Right lobe of liver (tissue), 4 donors: ENCODE measurements around the gene MPZL2.

Experiments used
- POLR2A ChIP-seq: fragments of 450-650 bp; IDR thresholded peaks from one replicate; pipeline ENCODE4 v1.6.1; 2017; ENCODE audit warnings: antibody characterized with exemption, mild to moderate bottlenecking
- TF ChIP-seq, protein P1 (sequence below), 4 donors: fragments of 200-600 bp in 3 of 4; fragments of 450-650 bp in 1 of 4; IDR thresholded peaks; one replicate each; pipeline versions ENCODE4 v1.5.1 to v1.8.0; 2016 to 2022; ENCODE audit warnings: antibody characterized with exemption in 4 of 4, mild to moderate bottlenecking in 2 of 4
- donor health status: DM: no; HTN: no; CAD: no.
- donor health status: DM: no; HTN: no; CAD: no.
- donor health status: DM: no; HTN: yes; CAD: no.

DNA sequence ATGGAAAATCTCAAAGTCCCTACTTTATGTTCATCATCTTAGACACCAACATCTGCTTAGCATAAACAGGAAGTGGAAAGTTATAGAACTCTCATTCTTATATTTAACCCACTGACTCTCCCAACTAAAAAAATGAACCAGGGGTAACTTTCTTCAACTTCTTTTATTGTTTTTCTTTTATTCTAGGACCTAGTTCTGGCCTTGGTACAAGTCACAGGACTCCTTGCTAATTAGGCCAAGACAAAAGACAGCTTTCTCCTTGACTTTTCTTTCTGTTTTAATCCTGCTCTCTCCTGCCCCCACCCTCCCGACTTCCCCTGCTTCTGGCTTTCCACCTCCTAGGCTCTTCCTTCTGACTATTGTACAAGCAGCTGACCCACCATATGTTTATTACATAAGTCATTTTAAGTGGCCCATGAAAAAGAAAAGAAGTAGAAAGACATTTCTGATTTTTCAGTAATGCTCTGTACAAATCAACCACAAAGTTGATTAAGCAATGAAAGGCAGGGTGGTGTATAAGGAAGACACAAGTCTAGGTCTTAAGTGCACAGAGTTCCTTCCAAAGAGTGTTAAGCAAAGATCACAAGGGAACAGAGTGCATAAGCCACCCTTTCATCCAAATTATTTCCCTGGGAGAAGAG lies 57.6 kb downstream of the MPZL2 start:
- TF ChIP-seq POLR2A: no peak
- TF ChIP-seq, protein P1, sequence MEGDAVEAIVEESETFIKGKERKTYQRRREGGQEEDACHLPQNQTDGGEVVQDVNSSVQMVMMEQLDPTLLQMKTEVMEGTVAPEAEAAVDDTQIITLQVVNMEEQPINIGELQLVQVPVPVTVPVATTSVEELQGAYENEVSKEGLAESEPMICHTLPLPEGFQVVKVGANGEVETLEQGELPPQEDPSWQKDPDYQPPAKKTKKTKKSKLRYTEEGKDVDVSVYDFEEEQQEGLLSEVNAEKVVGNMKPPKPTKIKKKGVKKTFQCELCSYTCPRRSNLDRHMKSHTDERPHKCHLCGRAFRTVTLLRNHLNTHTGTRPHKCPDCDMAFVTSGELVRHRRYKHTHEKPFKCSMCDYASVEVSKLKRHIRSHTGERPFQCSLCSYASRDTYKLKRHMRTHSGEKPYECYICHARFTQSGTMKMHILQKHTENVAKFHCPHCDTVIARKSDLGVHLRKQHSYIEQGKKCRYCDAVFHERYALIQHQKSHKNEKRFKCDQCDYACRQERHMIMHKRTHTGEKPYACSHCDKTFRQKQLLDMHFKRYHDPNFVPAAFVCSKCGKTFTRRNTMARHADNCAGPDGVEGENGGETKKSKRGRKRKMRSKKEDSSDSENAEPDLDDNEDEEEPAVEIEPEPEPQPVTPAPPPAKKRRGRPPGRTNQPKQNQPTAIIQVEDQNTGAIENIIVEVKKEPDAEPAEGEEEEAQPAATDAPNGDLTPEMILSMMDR (IDR thresholded peaks at IDR 0.05): no peak
